NB4 (cell line): ENCODE measurements around the gene MIEF2.

ENCODE experiments used
- DNase-seq: peaks from one replicate; pipeline ENCODE4 v3.0.0; 2010; ENCODE audit warnings: low read depth
- H3K4me3 ChIP-seq: one replicate; pipeline ENCODE4 v1.5.1; 2011; ENCODE audit warnings: mild to moderate bottlenecking, low read depth, low read length, moderate library complexity
- CTCF ChIP-seq: IDR thresholded peaks from one replicate; pipeline ENCODE4 v1.5.1; 2012; ENCODE audit warnings: low read depth, low read length
- MAX ChIP-seq: IDR thresholded peaks from 2 replicates; pipeline ENCODE4 v1.6.1; 2011; ENCODE audit warnings: low read depth, low read length
- MYC ChIP-seq: IDR thresholded peaks from 2 replicates; pipeline ENCODE4 v1.6.1; 2011; ENCODE audit warnings: low read depth, low read length
- POLR2A ChIP-seq: IDR thresholded peaks from 2 replicates; pipeline ENCODE4 v1.6.1; 2011; ENCODE audit warnings: mild to moderate bottlenecking; ENCODE audit not compliant: insufficient read length; ENCODE audit errors: extremely low read depth

Gene MIEF2

GRCh38 chr17:18224387-18225120, 35.9 kb upstream of the MIEF2 start:
- DNase-seq: no peak
- peak overlapping the region; percentile 46 for H3K4me3 ChIP-seq
- TF ChIP-seq CTCF (no peak), MYC (no peak), POLR2A (no peak), MAX (no peak)

- peak; percentile 97 for DNase-seq
- peak; percentile 58 for TF ChIP-seq MYC
- no peak for TF ChIP-seq CTCF
- peak; percentile 51; the same call in 1 of the 2 replicates for TF ChIP-seq MAX
- peak; percentile 4 for TF ChIP-seq POLR2A
- H3K4me3 ChIP-seq: peak within 1 kb of the TSS; percentile 77
These were observed 35.3 kb upstream of the MIEF2 start, which contains the start of gene LLGL1 for GRCh38 chr17:18225121-18225641. Gene LLGL1, plus strand, starts transcription at chr17:18225635. Its CDS starts 48 bp downstream, at chr17:18225683.

- H3K4me3 ChIP-seq: peak overlapping the region; percentile 77
- peak; percentile 30 for DNase-seq
- TF ChIP-seq MYC (no peak), POLR2A (peak; percentile 19)
These were observed 34.7 kb upstream of the MIEF2 start for GRCh38 chr17:18225642-18226283.

GRCh38 chr17:18226284-18226945, 34.0 kb upstream of the MIEF2 start:
- peak; percentile 36 for DNase-seq
- TF ChIP-seq MAX (no peak), MYC (no peak), POLR2A (no peak), CTCF (no peak)
- H3K4me3 ChIP-seq: peak overlapping the region; percentile 77

- DNase-seq: no peak
- no peak overlapping the region for H3K4me3 ChIP-seq
- no peak for TF ChIP-seq POLR2A
- TF ChIP-seq MAX: no peak
- TF ChIP-seq CTCF: no peak
- TF ChIP-seq MYC: no peak
These were observed 32.8 kb upstream of the MIEF2 start for GRCh38 chr17:18227635-18228034.

- H3K4me3 ChIP-seq: no peak overlapping the region
- no peak for DNase-seq
- TF ChIP-seq MAX (no peak), MYC (no peak), POLR2A (no peak), CTCF (no peak)
These were observed 32.2 kb upstream of the MIEF2 start for GRCh38 chr17:18228176-18228682.
